HG02970 (cell line): ENCODE results near the gene TCF23.
"Not testable (repeated sequence)": the region's sequence is repeated elsewhere in the genome, so short reads cannot be mapped to it uniquely, and the experiment has no call there.

Experiments used
- ATAC-seq: cut with Tn5 transposase; IDR thresholded peaks from one replicate; pipeline ENCODE4 v1.9.1; 2021; ENCODE audit warnings: mild to moderate bottlenecking, moderate library complexity, moderate number of reproducible peaks; ENCODE audit not compliant: unreplicated experiment, low FRiP score

Gene TCF23

GRCh38 chr2:27152102-27152795, 3.4 kb downstream of the TCF23 start:
- no peak for ATAC-seq

DNA sequence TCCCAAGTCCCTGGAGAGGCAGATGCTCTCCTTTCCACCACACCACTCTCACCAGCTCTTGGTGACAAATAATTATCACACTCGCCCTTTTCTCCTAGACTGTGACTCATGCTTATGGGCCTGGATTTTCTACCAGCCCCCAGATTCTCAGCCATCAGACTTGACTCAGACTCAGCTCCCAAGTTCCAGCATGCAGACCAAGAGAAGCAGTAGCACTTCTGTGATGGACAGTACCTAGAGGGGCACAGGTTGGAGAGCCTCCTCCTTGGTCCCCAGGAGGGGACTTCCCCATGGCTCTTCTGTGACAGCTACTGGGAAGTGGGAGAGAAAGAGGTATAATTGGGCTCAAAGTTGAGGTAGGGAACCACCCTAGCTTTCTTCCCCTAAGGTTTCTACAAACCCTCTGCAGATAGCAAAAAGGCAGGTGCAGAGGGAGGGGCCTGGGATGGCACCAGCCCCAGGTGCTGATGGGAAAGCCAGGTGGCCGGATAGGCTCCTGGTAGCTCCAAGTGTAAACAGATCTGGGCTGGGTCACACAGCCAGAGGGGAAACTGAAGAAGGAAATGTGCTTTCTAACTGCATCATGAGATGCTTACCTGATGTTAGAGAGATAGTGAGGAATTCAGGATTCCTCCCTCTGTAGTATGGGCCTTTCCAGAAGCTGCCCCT, 4.1 kb downstream of the TCF23 start:
- no peak for ATAC-seq

DNA sequence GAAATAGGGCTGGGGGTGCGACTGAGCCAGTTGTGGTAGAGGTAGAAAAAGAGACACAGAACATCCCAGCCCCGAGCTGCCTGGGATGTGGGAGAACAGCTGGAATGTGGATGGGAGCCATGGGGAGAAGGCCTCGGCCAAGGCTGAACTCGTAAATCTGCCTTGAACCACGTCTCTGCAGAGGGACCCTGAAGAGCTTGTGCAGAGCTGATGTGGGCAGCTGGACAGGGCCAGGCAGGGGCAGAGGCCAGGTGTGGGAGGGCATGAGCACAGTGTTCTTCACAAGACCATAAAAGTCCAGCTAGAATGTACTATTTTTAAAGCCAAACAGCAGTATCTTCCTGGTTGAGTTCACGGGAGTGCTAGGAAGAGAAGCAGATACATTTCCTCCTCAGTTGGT, 5.7 kb downstream of the TCF23 start:
- no peak for ATAC-seq

DNA sequence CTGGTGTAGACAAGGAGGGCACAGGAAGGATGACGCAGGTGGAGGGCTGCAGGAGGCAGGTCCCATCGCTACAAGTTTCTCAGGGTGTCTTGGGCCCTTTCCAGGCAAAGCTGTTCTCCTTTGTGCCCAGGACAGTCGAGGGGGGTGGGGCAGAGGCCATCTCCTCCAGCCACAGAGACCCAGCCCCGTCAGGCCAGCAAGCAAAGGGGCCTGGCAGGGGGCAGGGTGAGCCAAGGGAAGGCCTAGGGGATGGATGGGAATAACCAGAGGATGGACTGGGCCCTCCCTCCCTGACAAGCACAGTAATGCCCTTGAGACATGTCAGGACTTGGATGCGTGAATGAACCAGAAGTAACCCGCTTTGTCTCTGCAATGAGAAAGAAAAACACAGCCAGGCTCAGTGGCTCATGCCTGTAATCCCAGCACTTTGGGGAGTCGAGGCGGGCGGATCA, 6.3 kb downstream of the TCF23 start:
- ATAC-seq = no peak

GRCh38 chr2:27158468-27158867, 9.7 kb downstream of the TCF23 start:
- no peak for ATAC-seq

- no peak for ATAC-seq
These were observed 10.5 kb downstream of the TCF23 start for GRCh38 chr2:27159271-27159670.

- no peak for ATAC-seq
These were observed 11.4 kb downstream of the TCF23 start for GRCh38 chr2:27160191-27160590.

GRCh38 chr2:27162151-27163121, 13.6 kb downstream of the TCF23 start:
- no peak for ATAC-seq

DNA sequence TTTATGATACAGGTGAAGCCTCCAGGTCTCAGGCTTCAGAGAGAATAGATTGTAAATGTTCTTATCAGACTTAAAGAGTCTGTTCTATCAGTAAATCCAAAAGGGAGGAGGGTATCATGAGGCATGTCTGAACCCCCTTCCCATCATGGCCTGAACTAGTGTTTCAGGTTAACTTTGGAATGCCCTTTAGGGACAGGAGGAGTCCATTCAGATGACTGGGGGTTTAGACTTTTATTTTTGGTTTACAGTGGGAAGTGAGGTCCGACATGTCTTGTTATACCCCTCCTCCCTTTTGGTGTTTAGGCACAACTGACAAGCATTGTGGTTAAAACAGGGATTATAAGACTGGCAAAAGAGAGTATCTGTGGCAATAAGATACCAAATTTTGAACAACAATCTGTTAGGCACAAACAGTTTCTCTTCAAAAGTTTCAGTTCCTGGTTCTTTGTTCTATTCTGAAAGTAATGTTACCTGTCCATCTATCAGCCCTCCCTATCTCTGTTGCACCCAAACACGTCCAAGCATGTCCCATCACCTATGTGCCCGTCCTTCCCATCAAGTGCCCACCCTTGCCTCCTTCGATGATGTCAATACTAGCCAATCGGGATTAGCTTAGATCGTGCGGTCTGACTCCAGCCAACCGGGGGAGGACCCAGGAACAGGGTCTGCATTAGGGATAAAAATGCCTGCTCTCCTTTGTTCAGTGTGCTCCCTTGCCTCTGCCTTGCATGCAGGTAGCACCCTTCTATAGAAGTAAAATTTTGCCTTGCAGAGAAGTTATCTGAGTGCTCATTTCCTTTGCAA, 16.4 kb downstream of the TCF23 start:
- ATAC-seq = peak; percentile 51

DNA sequence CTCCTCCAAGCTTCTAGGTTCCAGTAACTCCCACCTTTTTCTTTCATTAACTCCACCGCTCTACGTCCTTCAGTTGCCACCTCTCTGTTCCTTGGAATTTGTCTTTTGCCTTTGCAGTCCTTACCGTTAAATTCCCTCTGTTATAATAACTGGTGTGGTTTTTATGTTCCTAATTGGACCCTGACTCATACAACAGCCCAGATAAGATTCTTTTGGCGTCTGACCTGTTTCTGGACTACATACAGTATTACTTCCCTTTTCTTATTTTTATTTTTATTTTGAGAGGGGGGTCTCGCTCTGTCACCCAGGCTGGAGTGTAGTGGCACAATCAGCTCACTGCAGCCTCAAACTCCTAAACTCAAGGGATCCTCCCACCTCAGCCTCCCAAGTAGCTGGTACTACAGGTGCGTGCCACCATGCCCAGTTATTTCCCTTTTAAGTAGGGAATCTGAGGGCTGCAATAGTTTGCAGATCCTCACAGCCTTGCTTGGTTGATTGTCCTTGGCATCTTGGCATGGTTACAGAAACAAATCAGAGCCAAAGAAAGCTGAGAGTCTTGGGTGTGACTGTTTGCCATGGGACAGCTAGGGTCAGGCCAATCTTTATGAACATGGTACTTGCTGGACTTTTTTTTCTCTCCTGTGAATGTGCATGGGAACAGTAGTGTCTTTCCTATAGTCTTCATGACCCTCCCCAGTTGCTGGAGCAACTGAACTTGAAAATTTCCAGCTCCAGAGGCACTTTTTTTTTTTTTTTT, 22.0 kb downstream of the TCF23 start:
- ATAC-seq = no peak

GRCh38 chr2:27171351-27171848, 22.6 kb downstream of the TCF23 start:
- ATAC-seq = no peak

- no peak for ATAC-seq
These were observed 25.8 kb downstream of the TCF23 start for GRCh38 chr2:27174638-27175037.

DNA sequence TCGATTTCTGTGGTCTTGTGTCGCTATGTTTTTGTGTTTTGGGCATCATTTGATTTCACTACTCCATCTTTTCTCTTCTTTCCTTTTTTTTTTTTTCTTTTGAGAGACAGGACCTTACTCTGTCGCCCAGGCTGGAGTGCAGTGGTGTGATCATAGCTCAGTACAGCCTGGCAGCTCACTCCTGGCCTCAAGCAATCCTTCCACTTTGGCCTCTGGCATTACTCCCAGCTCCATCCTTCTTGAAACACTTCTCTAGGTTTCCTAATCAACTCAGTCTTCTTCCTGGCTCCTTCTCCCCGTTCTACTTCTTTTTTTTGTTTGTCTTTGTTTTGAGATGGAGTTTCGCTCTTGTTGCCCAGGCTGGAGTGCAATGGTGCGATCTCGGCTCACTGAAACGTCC, 26.5 kb downstream of the TCF23 start:
- no peak for ATAC-seq

GRCh38 chr2:27175781-27176180, 27.0 kb downstream of the TCF23 start:
- ATAC-seq = not testable (repeated sequence)

DNA sequence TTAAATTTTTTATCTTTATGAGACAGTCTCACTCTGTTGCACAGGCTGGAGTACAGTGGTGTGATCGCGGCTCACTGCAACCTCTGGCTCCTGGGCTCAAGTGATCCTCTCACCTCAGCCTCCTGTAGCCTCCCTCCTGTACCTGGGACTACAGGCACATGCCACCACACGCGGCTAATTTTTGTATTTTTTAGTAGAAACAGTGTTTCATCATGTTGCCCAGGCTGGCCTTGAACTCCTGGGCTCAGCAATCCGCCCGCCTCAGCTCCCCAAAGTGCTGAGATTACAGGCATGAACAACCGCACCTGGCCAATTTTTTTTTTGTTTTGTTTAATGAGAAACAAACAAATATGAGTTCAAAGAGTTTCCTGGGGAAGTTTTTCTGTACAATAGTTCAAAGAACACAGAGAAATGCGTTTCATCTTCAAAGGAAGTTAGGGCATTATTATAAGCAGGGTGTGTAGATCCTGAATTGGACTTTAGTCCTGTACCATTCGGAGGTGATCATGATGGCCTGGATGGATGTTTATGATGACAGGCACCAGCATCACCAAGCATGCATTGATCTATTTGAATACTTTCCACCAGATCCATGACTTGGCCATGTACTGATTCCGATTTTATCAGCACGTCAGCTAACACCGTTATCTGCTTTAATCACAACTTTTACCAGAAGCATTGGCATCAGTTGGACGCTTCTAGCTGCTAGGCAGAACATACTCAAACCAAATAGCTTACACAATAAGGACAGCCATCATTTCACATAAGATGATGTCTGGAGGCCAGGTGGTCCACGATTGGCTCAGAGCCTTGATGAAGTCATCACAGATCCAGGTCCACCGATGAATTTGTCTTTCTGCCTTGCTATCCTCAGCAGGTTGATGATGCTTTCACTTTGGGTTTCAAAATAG, 28.9 kb downstream of the TCF23 start:
- no peak for ATAC-seq

DNA sequence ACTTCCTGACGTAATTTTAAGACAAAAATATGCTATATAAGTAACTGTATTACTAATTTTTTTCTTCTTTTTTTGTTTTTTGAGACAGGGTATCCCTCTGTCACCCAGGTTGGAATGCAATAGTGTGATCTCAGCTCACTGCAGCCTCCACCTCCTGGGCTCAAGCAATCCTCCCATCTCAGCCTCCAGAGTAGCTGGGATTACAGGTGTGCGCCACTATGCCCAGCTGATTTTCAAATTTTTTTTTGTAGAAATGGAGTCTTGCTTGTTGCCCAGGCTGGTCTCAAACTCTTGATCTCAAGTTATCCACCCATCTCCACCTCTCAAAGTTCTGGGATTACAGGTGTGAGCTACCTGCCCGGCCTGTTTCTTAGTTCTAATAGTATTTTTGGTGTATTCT, 29.7 kb downstream of the TCF23 start:
- no peak for ATAC-seq

DNA sequence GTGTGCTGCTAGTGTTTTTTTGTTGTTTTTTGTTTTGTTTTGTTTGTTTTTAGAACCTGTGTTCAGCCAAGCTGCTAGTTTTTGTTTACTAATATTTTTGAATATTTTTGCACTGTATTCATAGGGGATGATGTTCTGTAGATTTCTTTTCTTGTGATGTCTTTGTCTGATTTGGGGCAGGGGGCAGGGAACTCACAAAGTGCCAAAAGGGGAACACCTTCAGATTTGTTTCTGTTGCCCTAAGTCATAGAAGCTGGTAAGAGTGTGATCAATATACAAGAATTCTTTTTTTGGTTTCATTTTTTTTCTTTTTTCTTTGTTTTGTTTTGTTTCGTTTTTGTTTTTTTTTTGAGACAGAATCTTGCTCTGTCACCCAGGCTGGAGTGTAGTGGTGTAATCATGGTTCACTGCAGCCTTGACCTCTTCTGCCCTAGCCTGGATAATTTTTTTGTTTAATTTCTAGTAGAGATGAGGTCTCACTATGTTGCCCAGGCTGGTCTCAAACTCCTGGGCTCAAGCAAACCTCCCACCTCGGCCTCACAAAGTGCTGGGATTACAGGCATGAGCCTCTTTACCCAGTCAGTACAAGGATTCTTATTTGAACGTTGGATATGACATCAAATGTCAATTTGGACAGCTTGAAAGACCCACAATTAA, 30.7 kb downstream of the TCF23 start:
- no peak for ATAC-seq

DNA sequence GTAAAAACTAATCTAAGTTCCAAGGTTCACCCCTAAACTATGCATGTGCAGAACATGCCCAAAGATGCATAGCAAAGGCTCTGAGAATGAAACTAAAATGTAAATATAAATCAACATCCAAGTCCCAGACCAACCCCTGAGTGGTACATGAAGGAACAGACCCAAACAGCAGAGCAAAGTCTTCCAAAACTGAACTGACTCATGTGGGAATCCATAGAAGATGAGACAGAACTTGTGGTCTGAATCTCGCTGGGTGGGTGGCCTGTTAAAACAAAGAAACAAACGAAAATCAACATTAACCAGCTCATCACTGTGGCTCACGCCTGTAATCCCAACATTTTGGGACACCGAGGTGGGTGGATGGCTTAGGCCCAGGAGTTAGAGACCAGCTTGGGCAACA, 33.5 kb downstream of the TCF23 start:
- no peak for ATAC-seq
